ENCODE measurements around the gene NUDT6.
"Not testable (repeated sequence)": the region's sequence is repeated elsewhere in the genome, so short reads cannot be mapped to it uniquely, and the experiment has no call there.

NUDT6 gene

DNA sequence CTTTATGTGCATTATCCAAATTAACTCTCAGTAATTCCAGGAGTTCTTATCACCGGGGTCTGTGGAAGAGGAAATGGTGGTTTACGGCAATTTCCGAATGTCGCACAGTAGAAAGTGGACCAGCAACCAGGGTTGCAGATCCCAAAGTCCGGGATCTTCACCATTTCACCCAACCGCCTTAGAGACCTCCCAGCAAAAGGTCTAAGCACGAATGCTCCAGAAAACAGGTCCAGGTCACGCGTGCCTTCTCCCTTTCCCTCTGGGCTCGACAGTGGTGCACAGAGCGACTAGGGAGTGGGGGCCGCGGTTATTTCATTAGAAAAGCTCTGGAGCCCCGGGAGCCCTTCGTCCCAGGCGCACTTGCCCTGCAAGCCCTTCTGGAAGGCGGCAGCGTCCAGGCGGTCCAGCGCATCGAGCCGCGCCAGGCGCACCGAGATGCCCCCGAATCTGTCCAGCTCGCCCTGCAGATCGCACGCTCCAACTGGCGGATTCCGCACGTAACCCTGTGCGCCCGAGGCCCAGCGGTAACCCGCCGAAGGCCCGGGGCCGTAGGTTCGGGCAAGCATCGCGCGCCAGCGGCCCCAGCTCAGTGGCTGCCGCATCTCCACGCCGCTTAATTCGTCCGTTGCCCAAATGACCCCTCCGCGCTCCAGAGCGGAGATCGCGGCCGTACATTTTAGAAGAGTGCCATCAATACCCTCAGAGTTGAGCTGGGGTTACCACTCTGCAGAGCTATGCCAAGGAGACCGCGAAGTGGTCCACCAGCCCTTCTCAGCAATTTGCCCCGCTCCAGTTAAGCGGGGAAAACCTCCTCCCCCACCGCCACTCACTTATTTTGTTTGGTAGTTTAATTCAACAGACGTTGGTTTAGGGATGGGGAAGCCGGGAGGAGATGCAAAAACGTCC lies at the start of gene NUDT6:
Gene NUDT6, minus strand, starts transcription at position 627 of the 906 bp plus-strand sequence. Its CDS starts 25 bp downstream, at position 602.
- DNase-seq: peak; percentile 84

- no peak for DNase-seq
Measured at GRCh38 chr4:122968227-122968812, 45.9 kb upstream of the NUDT6 start.

- no peak for DNase-seq
Measured at GRCh38 chr4:122967231-122967630, 44.8 kb upstream of the NUDT6 start.

DNA sequence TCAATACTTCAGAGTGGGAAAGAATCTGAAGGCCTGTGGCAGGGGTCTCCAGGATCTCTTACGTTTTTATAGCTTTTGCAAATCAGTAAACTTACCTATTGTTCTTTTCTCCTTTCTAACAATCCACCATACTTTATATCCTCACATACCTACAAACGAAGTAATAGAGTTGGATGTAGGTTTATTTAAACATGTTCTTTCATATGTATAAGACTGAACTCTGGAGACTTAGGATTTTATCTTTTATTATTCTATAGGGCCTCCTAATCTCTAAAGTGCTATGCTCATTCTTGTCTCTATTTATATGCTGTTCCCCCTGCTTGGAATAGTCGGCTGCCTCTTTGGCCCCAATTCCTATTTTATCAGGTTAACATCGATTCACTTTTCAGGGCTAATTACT lies 43.8 kb upstream of the NUDT6 start:
- no peak for DNase-seq

DNA sequence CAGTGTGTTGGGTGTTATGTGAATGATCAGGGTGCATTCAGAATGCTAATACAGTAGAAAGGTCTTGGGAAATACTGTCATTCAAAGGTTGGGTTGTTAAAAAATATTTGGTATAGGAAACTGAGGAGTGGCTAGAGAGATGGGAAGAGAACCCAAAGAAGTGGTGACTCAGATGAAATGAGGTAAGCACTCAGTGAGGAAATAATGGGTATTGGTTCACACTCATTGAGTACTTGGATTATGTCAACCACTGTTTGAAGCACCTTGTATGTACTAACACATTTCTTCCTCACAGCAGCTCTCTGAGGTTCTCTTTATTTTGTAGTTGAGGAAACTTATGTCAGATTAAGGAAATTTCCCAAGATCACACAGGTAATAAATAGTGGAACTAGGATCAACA lies 40.8 kb upstream of the NUDT6 start:
- no peak for DNase-seq

GRCh38 chr4:122960611-122961000 lies 38.2 kb upstream of the NUDT6 start:
- DNase-seq: no peak

DNA sequence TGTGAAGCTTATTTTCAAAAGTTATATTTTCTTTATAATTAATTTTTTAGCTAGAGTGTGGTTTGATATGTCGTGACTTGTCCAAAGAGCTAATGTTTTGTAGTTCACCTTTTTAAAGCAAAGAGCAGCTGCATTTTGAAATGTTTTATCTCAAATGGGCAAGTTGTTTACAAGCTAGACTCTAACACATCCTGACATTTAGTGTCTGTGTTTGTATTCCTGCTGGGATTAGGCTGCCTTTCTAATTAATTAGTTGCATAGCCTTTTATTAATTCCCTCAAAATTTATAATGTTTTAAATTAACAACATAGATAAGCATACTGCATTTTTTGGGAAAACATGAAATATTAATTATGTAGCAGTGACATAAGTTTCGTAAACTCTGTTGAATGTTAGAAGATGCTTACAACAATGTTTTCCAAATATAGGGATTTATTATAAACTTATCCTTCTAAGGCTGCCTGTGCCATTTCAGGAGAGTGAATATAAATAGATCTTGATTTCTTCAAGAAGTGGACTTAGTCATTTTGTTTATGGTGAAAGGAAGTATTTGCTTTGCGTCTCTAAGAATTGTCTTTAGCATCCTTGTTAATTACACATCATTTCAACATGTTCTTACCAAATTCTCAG lies 37.7 kb upstream of the NUDT6 start:
- DNase-seq: no peak

DNA sequence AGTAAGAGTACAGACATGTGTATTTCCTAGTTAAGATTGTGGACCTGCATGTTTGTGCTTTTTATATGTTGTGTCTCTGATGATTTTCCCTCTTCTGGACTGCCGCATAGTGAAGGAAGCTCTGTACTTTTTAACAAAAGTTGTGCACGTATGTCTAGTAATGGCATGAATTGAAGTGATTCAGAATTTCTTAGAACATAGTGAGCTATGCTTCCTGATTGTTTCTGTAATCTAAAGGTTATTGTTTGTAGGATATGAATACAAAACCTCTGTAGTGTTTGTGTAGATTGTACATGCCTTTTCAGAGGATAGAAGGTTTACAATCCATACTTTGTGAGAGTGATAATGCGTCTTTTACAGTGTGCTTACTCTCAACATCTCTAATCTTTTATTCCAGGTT lies 37.0 kb upstream of the NUDT6 start:
- no peak for DNase-seq

GRCh38 chr4:122958505-122958904 lies 36.1 kb upstream of the NUDT6 start:
- DNase-seq: no peak

DNA sequence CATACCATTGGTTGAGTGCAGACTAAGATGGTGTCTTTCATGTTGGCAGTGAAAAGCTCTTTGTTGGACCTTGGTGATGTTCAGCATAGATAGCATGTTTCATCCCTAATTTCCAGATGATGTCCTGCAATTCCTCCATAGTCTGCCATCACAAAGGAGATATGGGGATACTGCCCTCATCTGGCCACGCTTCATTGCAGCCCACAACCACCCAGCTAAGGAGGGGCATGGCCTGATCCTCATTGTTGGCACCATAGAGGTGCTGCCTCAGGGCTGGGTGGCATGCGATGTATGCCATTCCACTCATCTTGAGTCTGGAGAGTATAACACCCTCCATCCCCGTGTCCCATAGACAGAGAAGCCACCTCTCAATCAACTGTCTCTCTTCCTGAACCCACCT lies 31.5 kb upstream of the NUDT6 start:
- DNase-seq: no peak

DNA sequence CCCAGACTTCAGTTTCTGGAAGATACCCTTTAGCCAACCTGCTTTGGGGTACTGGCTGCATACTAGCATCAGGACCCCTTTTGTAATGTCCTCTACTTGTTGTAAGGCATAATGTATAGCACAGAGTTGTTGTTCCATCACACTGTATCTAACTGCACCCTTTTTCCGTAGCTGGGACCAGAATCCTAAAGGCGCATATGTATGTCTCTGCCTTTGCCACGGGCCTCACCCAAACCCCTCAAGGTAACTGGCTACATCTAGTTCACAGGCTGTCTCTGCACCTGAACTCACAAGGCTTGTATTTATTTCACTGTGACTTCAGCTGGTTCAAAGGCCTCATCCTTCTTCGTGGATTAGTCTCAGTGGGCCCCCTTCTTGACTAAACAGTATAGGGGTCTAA lies 29.6 kb upstream of the NUDT6 start:
- DNase-seq: no peak

DNA sequence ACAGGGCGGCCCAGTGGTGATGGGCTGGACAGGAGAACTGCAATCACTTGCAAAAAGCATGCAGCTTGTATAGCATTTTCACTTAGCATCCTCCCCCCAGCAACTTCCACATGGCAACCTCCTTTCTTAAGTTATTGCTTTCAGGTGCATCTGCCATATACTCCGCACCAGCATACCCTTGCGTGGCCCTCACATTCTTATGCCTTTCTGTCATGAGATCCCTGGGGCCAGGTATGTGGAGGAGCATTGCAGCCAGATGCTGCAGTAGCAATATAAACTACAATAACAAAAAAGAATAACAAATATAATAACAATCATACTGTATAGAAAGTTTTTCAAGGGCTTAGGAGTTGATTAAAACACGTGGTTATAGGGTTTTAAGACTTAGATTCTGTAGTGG lies 26.3 kb upstream of the NUDT6 start:
- no peak for DNase-seq

GRCh38 chr4:122946142-122946541 lies 23.7 kb upstream of the NUDT6 start:
- no peak for DNase-seq

GRCh38 chr4:122945136-122945535 lies 22.7 kb upstream of the NUDT6 start:
- DNase-seq: not testable (repeated sequence)

GRCh38 chr4:122932763-122933162 lies 10.4 kb upstream of the NUDT6 start:
- DNase-seq: no peak

GRCh38 chr4:122930862-122931261 lies 8.5 kb upstream of the NUDT6 start:
- DNase-seq: peak; percentile 37

GRCh38 chr4:122928930-122929329 lies 6.5 kb upstream of the NUDT6 start:
- DNase-seq: no peak

- DNase-seq: peak; percentile 95
Measured at GRCh38 chr4:122922877-122923511, 597 bp upstream of the NUDT6 start.

- DNase-seq: no peak
Measured at GRCh38 chr4:122921300-122921699, 1.1 kb downstream of the NUDT6 start.

GRCh38 chr4:122920473-122920872 lies 1.9 kb downstream of the NUDT6 start:
- DNase-seq: no peak

- no peak for DNase-seq
Measured at GRCh38 chr4:122917731-122918130, 4.7 kb downstream of the NUDT6 start.

GRCh38 chr4:122914938-122915337 lies 7.5 kb downstream of the NUDT6 start:
- no peak for DNase-seq

DNA sequence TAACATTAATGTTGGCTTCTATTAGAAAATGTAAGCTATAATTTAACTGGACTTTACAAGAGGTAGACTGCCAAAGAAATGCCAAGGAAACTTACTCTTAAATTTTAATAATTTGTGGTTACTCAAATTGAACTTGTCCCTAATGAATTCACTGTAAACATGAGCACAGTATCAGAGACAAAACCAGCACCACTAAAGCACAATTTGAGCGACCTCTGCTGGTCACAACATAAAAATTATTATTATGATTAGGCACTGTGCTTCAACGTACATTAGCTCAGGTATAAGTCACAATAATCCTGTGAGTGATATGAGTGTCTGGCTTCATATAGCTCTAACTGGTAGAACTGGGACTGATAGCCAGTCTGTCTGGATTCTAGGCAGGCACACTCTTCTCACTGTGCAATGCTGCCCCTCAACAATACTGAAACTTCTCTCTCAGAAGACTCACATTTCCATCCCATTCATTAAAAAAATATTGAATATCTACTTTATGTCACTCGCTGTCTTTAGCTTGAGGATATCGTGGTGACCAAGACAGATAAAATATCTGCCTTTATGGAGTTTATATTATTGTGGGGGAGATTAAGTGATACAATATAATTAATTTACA lies 8.0 kb downstream of the NUDT6 start:
- peak; percentile 66 for DNase-seq
